ENCODE results near the gene PRKAR1B. TPM values are rescaled to one million over a fixed set of nuclear protein-coding genes. Genes with fewer than 3 reads are reported as not detected.
"Not testable (repeated sequence)": the region's sequence is repeated elsewhere in the genome, so short reads cannot be mapped to it uniquely, and the experiment has no call there.

PRKAR1B gene
- total and polyA plus RNA-seq, 7 experiments from 2014 or later, result 16.1 to 51.4 (median 28.7) TPM

- Mint-ChIP-seq H3K27ac (peak overlapping the region in 8 of 9 donors; percentile 81 to 100 (median 94)), H3K36me3 (peaks cover 0 to 15% (median 8%) of the 10 kb centered on the region in 5 donors), H3K4me1 (peaks cover 40 to 97% (median 68%) of the 10 kb centered on the region in 7 donors), H3K4me3 (peak overlapping the region in 1 of 10 donors; percentile 13), H3K9me3 (peaks cover 0 to 11% (median 0%) of the 10 kb centered on the region in 11 donors), H3K27me3 (no peaks in the 10 kb centered on the region)
- ATAC-seq (no peak), DNase-seq (no peak)
- H3K27me3 ChIP-seq (ENCODE audit: control insufficient read depth in 2 of 2, insufficient read depth in 2 of 2, low read length in 2 of 2), result no peaks in the 10 kb centered on the region
- CTCF ChIA-PET, result no interaction called here
- no peaks in the 10 kb centered on the region for H3K36me3 ChIP-seq (ENCODE audit: control insufficient read depth in 2 of 3, insufficient read depth in 3 of 3, low read length in 3 of 3)
- POLR2A ChIA-PET, result interaction anchor here (0.5 to 2.5 kb wide), 2 partner anchors 9 to 232 kb away, joined by 4 to 20 read pairs; no protein-coding TSS in a partner anchor
- peaks cover 29 to 63% of the 10 kb centered on the region in 2 donors for H3K4me1 ChIP-seq (ENCODE audit: control insufficient read depth in 2 of 2, insufficient read depth in 2 of 2, low read length in 2 of 2)
- H3K9me3 ChIP-seq (ENCODE audit: control insufficient read depth in 2 of 3, low read length in 3 of 3), result no peaks in the 10 kb centered on the region
- H3K4me3 ChIP-seq (ENCODE audit: low read length), result no peak overlapping the region
- peak overlapping the region; percentile 1 for H3K27ac ChIP-seq (ENCODE audit: low read depth, low read length)
- intact Hi-C loops (cut with micrococcal nuclease), result loop anchor here in 1 of 2 donors (10.0 kb wide), 1 partner anchor 201 kb away; no protein-coding TSS in a partner anchor
Observed at GRCh38 chr7:613442-614140, 113.5 kb downstream of the PRKAR1B start.

- not testable (repeated sequence) for DNase-seq; H3K27me3 Mint-ChIP-seq; H3K27me3 ChIP-seq (ENCODE audit: control insufficient read depth in 2 of 2, insufficient read depth in 2 of 2, low read length in 2 of 2); H3K4me3 ChIP-seq (ENCODE audit: low read length); H3K36me3 ChIP-seq (ENCODE audit: control insufficient read depth in 2 of 3, insufficient read depth in 3 of 3, low read length in 3 of 3); ATAC-seq; H3K27ac ChIP-seq (ENCODE audit: low read depth, low read length); H3K9me3 ChIP-seq (ENCODE audit: control insufficient read depth in 2 of 3, low read length in 3 of 3)
- peak overlapping the region in 2 of 10 donors; percentile 19 to 76 for H3K4me3 Mint-ChIP-seq
- ChIA-PET POLR2A (interaction anchor here (0.6 kb wide), 2 partner anchors 51 to 110 kb away, joined by 4 read pairs; no protein-coding TSS in a partner anchor), CTCF (interaction anchor here (0.7 kb wide), 1 partner anchor 280 kb away, joined by 3 read pairs; no protein-coding TSS in a partner anchor)
- H3K36me3 Mint-ChIP-seq, result peaks cover 0 to 12% (median 8%) of the 10 kb centered on the region in 5 donors
- H3K4me1 ChIP-seq (ENCODE audit: control insufficient read depth in 2 of 2, insufficient read depth in 2 of 2, low read length in 2 of 2), result peaks cover 12 to 57% of the 10 kb centered on the region in 2 donors
- intact Hi-C loops (cut with micrococcal nuclease), result loop anchor here in 1 of 2 donors (10.0 kb wide), 1 partner anchor 203 kb away; no protein-coding TSS in a partner anchor
- peaks cover 0 to 11% (median 0%) of the 10 kb centered on the region in 11 donors for H3K9me3 Mint-ChIP-seq
- H3K4me1 Mint-ChIP-seq, result peaks cover 31 to 94% (median 65%) of the 10 kb centered on the region in 7 donors
- H3K27ac Mint-ChIP-seq, result peak overlapping the region; percentile 55 to 98 (median 92)
Observed at GRCh38 chr7:611837-612236, 115.2 kb downstream of the PRKAR1B start.

- Histone ChIP-seq H3K9me3 (ENCODE audit: control insufficient read depth in 2 of 3, low read length in 3 of 3) (no peaks in the 10 kb centered on the region), H3K27me3 (ENCODE audit: control insufficient read depth in 2 of 2, insufficient read depth in 2 of 2, low read length in 2 of 2) (no peaks in the 10 kb centered on the region), H3K36me3 (ENCODE audit: control insufficient read depth in 2 of 3, insufficient read depth in 3 of 3, low read length in 3 of 3) (no peaks in the 10 kb centered on the region), H3K4me1 (ENCODE audit: control insufficient read depth in 2 of 2, insufficient read depth in 2 of 2, low read length in 2 of 2) (peaks cover 7 to 52% of the 10 kb centered on the region in 2 donors), H3K4me3 (ENCODE audit: low read length) (no peak overlapping the region), H3K27ac (ENCODE audit: low read depth, low read length) (peak overlapping the region; percentile 52)
- Mint-ChIP-seq H3K27ac (peak overlapping the region in 8 of 9 donors; percentile 81 to 98 (median 92)), H3K4me1 (peaks cover 31 to 89% (median 65%) of the 10 kb centered on the region in 7 donors), H3K36me3 (peaks cover under 1 to 12% (median 8%) of the 10 kb centered on the region in 5 donors), H3K9me3 (peaks cover 0 to 11% (median 0%) of the 10 kb centered on the region in 11 donors), H3K27me3 (no peaks in the 10 kb centered on the region), H3K4me3 (peak overlapping the region in 2 of 10 donors; percentile 69 to 76)
- ATAC-seq, result no peak
- ChIA-PET CTCF (interaction anchor here (0.7 to 1.0 kb wide), 2 partner anchors 25 to 280 kb away, joined by 3 read pairs; no protein-coding TSS in a partner anchor), POLR2A (interaction anchor here (0.6 kb wide), 1 partner anchor 222 kb away, joined by 3 read pairs; no protein-coding TSS in a partner anchor)
- intact Hi-C loops (cut with micrococcal nuclease), result loop anchor here in 1 of 2 donors (10.0 kb wide), 1 partner anchor 203 kb away; no protein-coding TSS in a partner anchor
- DNase-seq, result no peak
Observed at GRCh38 chr7:611281-611810, 115.7 kb downstream of the PRKAR1B start.

DNA sequence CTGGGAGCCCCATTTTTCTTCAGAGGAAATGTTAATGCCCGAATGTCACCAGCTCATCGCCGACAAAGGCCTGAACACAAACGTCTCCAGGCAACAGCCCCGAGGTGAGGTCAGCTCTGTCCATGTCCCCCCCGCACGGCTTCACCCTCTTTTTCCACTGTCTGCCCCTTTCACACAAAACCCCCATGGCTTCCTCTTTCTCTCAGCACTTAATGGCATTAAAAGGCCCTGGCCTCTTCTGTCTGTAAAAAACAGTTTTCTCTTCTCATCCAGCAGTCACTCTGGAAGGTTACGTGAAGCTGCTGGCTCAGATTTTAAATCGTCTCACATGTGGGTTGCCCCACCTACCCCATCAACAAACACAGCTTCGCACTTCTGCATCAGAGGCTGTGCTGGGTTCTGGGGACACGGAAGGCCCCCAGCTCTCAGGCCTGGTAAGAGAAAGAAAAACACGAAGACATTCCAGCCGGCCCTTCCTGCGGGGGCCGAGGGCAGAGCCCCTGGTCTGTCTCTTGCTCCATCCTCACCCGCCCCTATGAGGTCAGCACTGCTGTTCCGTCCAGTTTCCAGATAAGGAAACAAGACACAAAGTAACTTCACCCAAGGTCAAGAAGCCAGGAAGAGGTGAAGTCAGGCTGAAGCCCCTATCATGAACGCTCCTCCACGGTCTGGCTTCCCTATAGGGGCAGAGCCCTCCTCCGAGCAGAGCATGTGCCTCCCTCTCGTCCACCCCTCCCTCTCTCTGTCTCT is 116.4 kb downstream of the PRKAR1B start:
- peak in 4 of 9 donors; percentile 18 to 60 (median 42) for DNase-seq
- H3K4me1 Mint-ChIP-seq, result peaks cover 29 to 87% (median 63%) of the 10 kb centered on the region in 7 donors
- H3K27ac ChIP-seq (ENCODE audit: low read depth, low read length), result peak overlapping the region; percentile 52
- H3K27me3 Mint-ChIP-seq, result no peaks in the 10 kb centered on the region
- H3K4me3 ChIP-seq (ENCODE audit: low read length), result no peak overlapping the region
- H3K4me1 ChIP-seq (ENCODE audit: control insufficient read depth in 2 of 2, insufficient read depth in 2 of 2, low read length in 2 of 2), result peaks cover under 1 to 46% of the 10 kb centered on the region in 2 donors
- no peaks in the 10 kb centered on the region for H3K27me3 ChIP-seq (ENCODE audit: control insufficient read depth in 2 of 2, insufficient read depth in 2 of 2, low read length in 2 of 2)
- peaks cover 0 to 4% (median 0%) of the 10 kb centered on the region in 3 experiments for H3K36me3 ChIP-seq (ENCODE audit: control insufficient read depth in 2 of 3, insufficient read depth in 3 of 3, low read length in 3 of 3)
- POLR2A ChIA-PET, result interaction anchor here (0.6 kb wide), 1 partner anchor 222 kb away, joined by 3 read pairs; no protein-coding TSS in a partner anchor
- intact Hi-C loops (cut with micrococcal nuclease), result loop anchor here in 1 of 2 donors (1.0 to 10.0 kb wide), 2 partner anchors 8 to 204 kb away; no protein-coding TSS in a partner anchor
- CTCF ChIA-PET, result interaction anchor here (1.0 kb wide), 1 partner anchor 26 kb away, joined by 3 read pairs; no protein-coding TSS in a partner anchor
- peaks cover 0 to 11% (median 2%) of the 10 kb centered on the region in 11 donors for H3K9me3 Mint-ChIP-seq
- H3K9me3 ChIP-seq (ENCODE audit: control insufficient read depth in 2 of 3, low read length in 3 of 3), result peaks cover 0 to 5% (median 0%) of the 10 kb centered on the region in 3 experiments
- ATAC-seq, result peak; percentile 78
- H3K36me3 Mint-ChIP-seq, result peaks cover 6 to 18% (median 14%) of the 10 kb centered on the region in 5 donors
- H3K4me3 Mint-ChIP-seq, result peak overlapping the region in 9 of 10 donors; percentile 19 to 75 (median 68)
- peak overlapping the region; percentile 26 to 98 (median 92) for H3K27ac Mint-ChIP-seq

- CTCF ChIA-PET, result interaction anchor here (1.0 kb wide), 1 partner anchor 26 kb away, joined by 3 read pairs; no protein-coding TSS in a partner anchor
Observed at GRCh38 chr7:610141-610530, 116.9 kb downstream of the PRKAR1B start.

More at GRCh38 chr7:610141-610530, 116.9 kb downstream of the PRKAR1B start:
- H3K4me1 Mint-ChIP-seq, result peaks cover 25 to 82% (median 63%) of the 10 kb centered on the region in 7 donors
- POLR2A ChIA-PET, result interaction anchor here (0.8 to 6.1 kb wide), 2 partner anchors 8 to 299 kb away, joined by 3 to 63 read pairs; no protein-coding TSS in a partner anchor
- Histone ChIP-seq H3K4me1 (ENCODE audit: control insufficient read depth in 2 of 2, insufficient read depth in 2 of 2, low read length in 2 of 2) (peaks cover 4 to 48% of the 10 kb centered on the region in 2 donors), H3K27ac (ENCODE audit: low read depth, low read length) (peak overlapping the region; percentile 52), H3K27me3 (ENCODE audit: control insufficient read depth in 2 of 2, insufficient read depth in 2 of 2, low read length in 2 of 2) (no peaks in the 10 kb centered on the region), H3K9me3 (ENCODE audit: control insufficient read depth in 2 of 3, low read length in 3 of 3) (peaks cover 0 to 10% (median 0%) of the 10 kb centered on the region in 3 experiments), H3K36me3 (ENCODE audit: control insufficient read depth in 2 of 3, insufficient read depth in 3 of 3, low read length in 3 of 3) (peaks cover 0 to 8% (median 0%) of the 10 kb centered on the region in 3 experiments), H3K4me3 (ENCODE audit: low read length) (no peak overlapping the region)
- H3K9me3 Mint-ChIP-seq, result peaks cover 0 to 11% (median 2%) of the 10 kb centered on the region in 11 donors
- H3K27ac Mint-ChIP-seq, result peak overlapping the region in 8 of 9 donors; percentile 81 to 98 (median 92)
- peak overlapping the region in 7 of 10 donors; percentile 6 to 70 (median 54) for H3K4me3 Mint-ChIP-seq
- H3K36me3 Mint-ChIP-seq, result peaks cover 6 to 24% (median 15%) of the 10 kb centered on the region in 5 donors
- ATAC-seq (peak; percentile 15), DNase-seq (no peak)
- intact Hi-C loops (cut with micrococcal nuclease), result loop anchor here in 1 of 2 donors (1.0 to 10.0 kb wide), 2 partner anchors 8 to 205 kb away; no protein-coding TSS in a partner anchor
- H3K27me3 Mint-ChIP-seq, result no peaks in the 10 kb centered on the region

All from naive thymus-derived CD4-positive, alpha-beta T cell (primary cell).